ENCODE results near the gene HSPA4.

- TF ChIP-seq, protein P1, sequence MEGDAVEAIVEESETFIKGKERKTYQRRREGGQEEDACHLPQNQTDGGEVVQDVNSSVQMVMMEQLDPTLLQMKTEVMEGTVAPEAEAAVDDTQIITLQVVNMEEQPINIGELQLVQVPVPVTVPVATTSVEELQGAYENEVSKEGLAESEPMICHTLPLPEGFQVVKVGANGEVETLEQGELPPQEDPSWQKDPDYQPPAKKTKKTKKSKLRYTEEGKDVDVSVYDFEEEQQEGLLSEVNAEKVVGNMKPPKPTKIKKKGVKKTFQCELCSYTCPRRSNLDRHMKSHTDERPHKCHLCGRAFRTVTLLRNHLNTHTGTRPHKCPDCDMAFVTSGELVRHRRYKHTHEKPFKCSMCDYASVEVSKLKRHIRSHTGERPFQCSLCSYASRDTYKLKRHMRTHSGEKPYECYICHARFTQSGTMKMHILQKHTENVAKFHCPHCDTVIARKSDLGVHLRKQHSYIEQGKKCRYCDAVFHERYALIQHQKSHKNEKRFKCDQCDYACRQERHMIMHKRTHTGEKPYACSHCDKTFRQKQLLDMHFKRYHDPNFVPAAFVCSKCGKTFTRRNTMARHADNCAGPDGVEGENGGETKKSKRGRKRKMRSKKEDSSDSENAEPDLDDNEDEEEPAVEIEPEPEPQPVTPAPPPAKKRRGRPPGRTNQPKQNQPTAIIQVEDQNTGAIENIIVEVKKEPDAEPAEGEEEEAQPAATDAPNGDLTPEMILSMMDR (IDR thresholded peaks at IDR 0.05), result no peak
- TF ChIP-seq ZFX (IDR thresholded peaks at IDR 0.05; ENCODE audit: borderline replicate concordance), result no peak
These were observed 17.7 kb upstream of the HSPA4 start for GRCh38 chr5:133034064-133034463.
